ENCODE measurements around the gene MKRN2OS. TPM values are rescaled to one million over a fixed set of nuclear protein-coding genes. Genes with fewer than 3 reads are reported as not detected.

Gene MKRN2OS, protein sequence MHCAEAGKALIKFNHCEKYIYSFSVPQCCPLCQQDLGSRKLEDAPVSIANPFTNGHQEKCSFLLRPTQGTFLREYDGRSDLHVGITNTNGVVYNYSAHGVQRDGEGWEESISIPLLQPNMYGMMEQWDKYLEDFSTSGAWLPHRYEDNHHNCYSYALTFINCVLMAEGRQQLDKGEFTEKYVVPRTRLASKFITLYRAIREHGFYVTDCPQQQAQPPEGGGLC
- not detected in 5 replicates for total RNA-seq (2022; extraction: Qiagen RNA extraction)

GRCh38 chr3:12545473-12545791, at the start of gene MKRN2OS:
Gene MKRN2OS, minus strand, starts transcription at chr3:12545499. Its CDS starts 35 bp downstream, at chr3:12545464.

GRCh38 chr3:12556690-12557472, 11.6 kb upstream of the MKRN2OS start, which contains the start of gene MKRN2:
Gene MKRN2, plus strand, starts transcription at chr3:12557087. Its CDS starts 64 bp downstream, at chr3:12557151.

Other genes starting within 250 kb of the MKRN2OS start
- 15.9 to 18.7 TPM (median 17.8 TPM) in 5 replicates for gene TSEN2, start 61.0 kb downstream of the MKRN2OS start, total RNA-seq (2022; extraction: Qiagen RNA extraction)
- gene MKRN2, start 11.6 kb upstream of the MKRN2OS start, total RNA-seq (2022; extraction: Qiagen RNA extraction), result 23.3 to 26.6 TPM (median 25.8 TPM) in 5 replicates
- 58.3 to 64.7 TPM (median 60.4 TPM) in 5 replicates for gene RAF1, start 118.6 kb upstream of the MKRN2OS start, total RNA-seq (2022; extraction: Qiagen RNA extraction)
- gene TMEM40, start 213.8 kb upstream of the MKRN2OS start, total RNA-seq (2022; extraction: Qiagen RNA extraction), result 0.08 to 0.73 TPM (median 0.32 TPM) in 5 replicates